Measurements from ENCODE around the gene PHLDB3.

DNA sequence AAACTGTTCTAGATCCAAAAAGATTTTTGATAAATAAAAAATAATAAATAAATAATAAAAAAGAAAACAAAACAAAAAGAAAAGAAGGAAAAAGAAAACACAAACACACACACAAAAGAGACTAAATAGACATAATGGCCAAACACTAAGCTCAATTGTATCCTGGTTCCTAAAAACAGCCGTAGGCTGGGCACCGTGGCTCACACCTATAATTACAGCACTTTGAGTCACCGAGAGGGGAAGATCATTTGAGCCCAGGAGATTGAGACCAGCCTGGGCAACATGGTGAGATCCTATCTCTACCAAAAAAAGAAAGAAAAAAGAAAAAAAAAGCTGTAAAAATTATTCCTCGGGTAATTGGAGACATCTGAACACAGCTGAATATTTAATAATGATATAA is 13.5 kb upstream of the PHLDB3 start:
- TF ChIP-seq MEF2A (IDR thresholded peaks at IDR 0.05; ENCODE audit: borderline replicate concordance, low read depth) (no peak), FOXJ3 (CRISPR knock-in tag; IDR thresholded peaks at IDR 0.05) (no peak)
- TF ChIP-seq, protein P1, sequence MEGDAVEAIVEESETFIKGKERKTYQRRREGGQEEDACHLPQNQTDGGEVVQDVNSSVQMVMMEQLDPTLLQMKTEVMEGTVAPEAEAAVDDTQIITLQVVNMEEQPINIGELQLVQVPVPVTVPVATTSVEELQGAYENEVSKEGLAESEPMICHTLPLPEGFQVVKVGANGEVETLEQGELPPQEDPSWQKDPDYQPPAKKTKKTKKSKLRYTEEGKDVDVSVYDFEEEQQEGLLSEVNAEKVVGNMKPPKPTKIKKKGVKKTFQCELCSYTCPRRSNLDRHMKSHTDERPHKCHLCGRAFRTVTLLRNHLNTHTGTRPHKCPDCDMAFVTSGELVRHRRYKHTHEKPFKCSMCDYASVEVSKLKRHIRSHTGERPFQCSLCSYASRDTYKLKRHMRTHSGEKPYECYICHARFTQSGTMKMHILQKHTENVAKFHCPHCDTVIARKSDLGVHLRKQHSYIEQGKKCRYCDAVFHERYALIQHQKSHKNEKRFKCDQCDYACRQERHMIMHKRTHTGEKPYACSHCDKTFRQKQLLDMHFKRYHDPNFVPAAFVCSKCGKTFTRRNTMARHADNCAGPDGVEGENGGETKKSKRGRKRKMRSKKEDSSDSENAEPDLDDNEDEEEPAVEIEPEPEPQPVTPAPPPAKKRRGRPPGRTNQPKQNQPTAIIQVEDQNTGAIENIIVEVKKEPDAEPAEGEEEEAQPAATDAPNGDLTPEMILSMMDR (IDR thresholded peaks at IDR 0.05), result no peak

Data from SK-N-SH (cell line).